RWPE2 (cell line): ENCODE measurements around the gene FAM53B.

Source experiments
- ATAC-seq: fragments of 200-7000 bp; cut with Tn5 transposase; 3 replicates; pipeline ENCODE4 v1.9.1; 2021; ENCODE audit warnings: low read depth
- DNase-seq: peaks from one replicate; pipeline ENCODE4 v3.0.0-alpha.2; 2020; ENCODE audit warnings: low spot score
- H3K27ac ChIP-seq: fragments of 450-650 bp; 2 replicates; pipeline ENCODE4 v1.5.1; 2017; ENCODE audit warnings: mild to moderate bottlenecking; ENCODE audit not compliant: poor library complexity, severe bottlenecking
- H3K27me3 ChIP-seq: fragments of 250-450 bp; sonication (Bioruptor Pico); 2 replicates; pipeline ENCODE4 v1.5.1; 2021; ENCODE audit warnings: mild to moderate bottlenecking, moderate library complexity; ENCODE audit not compliant: insufficient read depth, poor library complexity, severe bottlenecking
- H3K36me3 ChIP-seq: fragments of 250-450 bp; sonication (Bioruptor Pico); 2 replicates; pipeline ENCODE4 v1.5.1; 2020; ENCODE audit warnings: low read depth, mild to moderate bottlenecking, moderate library complexity
- H3K4me1 ChIP-seq: fragments of 250-450 bp; sonication (Bioruptor Pico); 2 replicates; pipeline ENCODE4 v1.5.1; 2021; ENCODE audit warnings: mild to moderate bottlenecking, moderate library complexity; ENCODE audit not compliant: insufficient read depth, poor library complexity, severe bottlenecking
- H3K4me3 ChIP-seq: fragments of 250-450 bp; sonication (Bioruptor Pico); 2 replicates; pipeline ENCODE4 v1.5.1; 2021; ENCODE audit warnings: mild to moderate bottlenecking, moderate library complexity; ENCODE audit not compliant: severe bottlenecking
- H3K9me3 ChIP-seq: fragments of 250-450 bp; sonication (Bioruptor Pico); 2 replicates; pipeline ENCODE4 v1.5.1; 2021; ENCODE audit warnings: mild to moderate bottlenecking, moderate library complexity; ENCODE audit not compliant: severe bottlenecking
- CTCF ChIP-seq: fragments of 450-650 bp; IDR thresholded peaks from one replicate; pipeline ENCODE4 v1.5.1; 2017; ENCODE audit warnings: mild to moderate bottlenecking, moderate library complexity; ENCODE audit not compliant: poor library complexity, severe bottlenecking

FAM53B gene

DNA sequence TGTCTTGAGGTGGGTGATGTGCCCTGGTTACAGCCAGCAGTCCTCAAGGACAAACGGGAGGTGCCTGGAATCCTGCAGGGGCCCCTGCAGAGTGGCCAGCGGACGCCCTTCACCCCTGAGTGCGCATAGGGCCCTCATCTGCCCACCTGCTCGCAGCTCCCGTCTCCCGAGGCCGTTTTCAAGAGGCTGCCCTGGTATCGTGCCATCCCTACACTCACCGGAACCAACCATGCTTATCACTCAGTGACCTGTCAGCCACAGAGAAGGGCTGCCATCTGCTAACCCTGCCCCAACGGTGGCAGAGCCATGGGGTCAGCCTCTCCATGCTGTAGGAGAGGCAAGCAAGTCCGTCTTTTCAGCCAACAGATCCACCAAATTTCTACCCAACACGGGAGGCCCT lies 122.0 kb downstream of the FAM53B start:
- ATAC-seq, result no peak
- Histone ChIP-seq H3K36me3 (no peaks in the 10 kb centered on the region), H3K9me3 (no peaks in the 10 kb centered on the region), H3K4me1 (peaks cover 23% of the 10 kb centered on the region), H3K4me3 (no peak overlapping the region), H3K27me3 (no peaks in the 10 kb centered on the region), H3K27ac (no peak overlapping the region)
- no peak for DNase-seq
- no peak for TF ChIP-seq CTCF

DNA sequence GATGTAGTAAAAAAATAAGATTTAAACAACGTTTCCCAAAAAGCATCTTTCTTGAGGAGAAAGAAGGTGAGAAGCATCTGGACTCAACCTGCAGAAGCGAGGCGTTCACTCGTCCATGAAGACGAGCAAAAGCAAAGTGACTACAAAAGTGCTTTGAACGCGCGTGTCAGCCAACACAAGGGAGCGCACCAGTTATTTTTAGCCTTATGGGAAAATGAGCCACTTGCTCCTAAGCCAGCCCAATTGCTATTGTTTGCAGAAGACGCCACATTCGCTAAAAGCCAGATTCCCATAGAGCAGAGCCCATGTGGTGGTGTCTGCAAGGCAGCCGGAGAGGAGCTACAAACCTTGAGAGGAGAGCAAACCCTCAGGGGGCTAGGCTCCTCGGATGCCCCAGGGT lies 122.5 kb downstream of the FAM53B start:
- no peaks in the 10 kb centered on the region for H3K36me3 ChIP-seq
- DNase-seq, result no peak
- H3K27me3 ChIP-seq, result no peaks in the 10 kb centered on the region
- H3K9me3 ChIP-seq, result no peaks in the 10 kb centered on the region
- H3K27ac ChIP-seq, result no peak overlapping the region
- peaks cover 18% of the 10 kb centered on the region for H3K4me1 ChIP-seq
- no peak for TF ChIP-seq CTCF
- no peak overlapping the region for H3K4me3 ChIP-seq
- no peak for ATAC-seq

- no peak for DNase-seq
- no peaks in the 10 kb centered on the region for H3K36me3 ChIP-seq
- no peak for ATAC-seq
- H3K4me1 ChIP-seq, result peaks cover 15% of the 10 kb centered on the region
- no peak overlapping the region for H3K4me3 ChIP-seq
- peak overlapping the region; percentile 48 for H3K27ac ChIP-seq
- H3K9me3 ChIP-seq, result no peaks in the 10 kb centered on the region
- no peak for TF ChIP-seq CTCF
- no peaks in the 10 kb centered on the region for H3K27me3 ChIP-seq
Observed at GRCh38 chr10:124619802-124620490, 124.2 kb downstream of the FAM53B start.

DNA sequence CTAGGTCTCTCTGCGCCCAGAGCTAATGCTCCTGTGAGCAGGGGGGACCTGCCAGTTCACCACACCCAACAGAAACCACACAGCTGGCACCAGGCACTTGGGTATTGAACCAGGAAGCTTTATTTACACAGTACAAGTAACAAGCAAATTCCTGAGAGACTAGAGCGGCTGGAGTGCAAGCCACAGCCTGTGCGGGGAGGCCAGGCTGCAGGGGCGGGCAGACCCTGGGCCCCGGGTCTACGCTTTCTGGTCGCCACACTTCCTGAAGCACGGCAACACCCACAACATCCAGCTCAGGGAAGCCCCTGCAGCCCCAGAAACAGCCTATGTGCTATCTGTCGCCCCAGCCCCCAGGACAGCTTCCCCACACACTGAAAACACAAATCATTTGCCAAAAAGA lies 125.0 kb downstream of the FAM53B start:
- H3K27ac ChIP-seq, result peak overlapping the region; percentile 48
- no peak for TF ChIP-seq CTCF
- H3K4me1 ChIP-seq, result peaks cover 15% of the 10 kb centered on the region
- no peaks in the 10 kb centered on the region for H3K9me3 ChIP-seq
- H3K4me3 ChIP-seq, result no peak overlapping the region
- DNase-seq (no peak), ATAC-seq (peak; percentile 87)
- no peaks in the 10 kb centered on the region for H3K27me3 ChIP-seq
- no peaks in the 10 kb centered on the region for H3K36me3 ChIP-seq

DNA sequence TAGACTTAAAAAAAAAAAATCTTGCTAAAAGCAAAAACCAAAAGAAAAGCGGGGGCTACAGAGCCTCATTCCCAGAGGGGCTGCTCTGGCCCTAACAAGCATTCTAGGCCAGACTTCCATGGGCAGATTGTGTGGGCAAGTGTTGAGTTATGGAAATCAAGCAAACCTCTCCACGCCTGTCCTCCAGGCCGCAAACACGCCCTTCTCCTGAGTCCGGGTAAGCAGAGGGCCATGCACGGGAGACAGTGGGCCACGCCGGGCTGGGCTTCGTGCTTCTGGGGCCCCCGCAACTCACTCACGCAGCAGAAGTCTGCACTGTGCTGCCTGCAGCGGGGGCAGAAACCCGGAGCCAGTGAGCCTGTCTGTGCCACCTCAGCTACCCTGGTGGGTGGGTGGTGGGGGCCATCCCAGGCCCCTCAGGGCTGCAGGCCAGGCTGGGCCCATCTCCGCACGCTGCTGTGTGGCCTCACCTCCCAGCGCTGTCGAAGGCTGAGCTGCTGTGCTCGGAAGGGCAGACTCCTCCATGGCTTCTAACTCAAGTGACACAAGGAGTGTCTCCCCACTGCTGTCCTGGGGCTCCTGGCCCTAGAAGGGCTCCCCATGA lies 125.6 kb downstream of the FAM53B start:
- Histone ChIP-seq H3K4me3 (no peak overlapping the region), H3K27me3 (no peaks in the 10 kb centered on the region), H3K4me1 (peaks cover 15% of the 10 kb centered on the region), H3K27ac (peak overlapping the region; percentile 48), H3K9me3 (no peaks in the 10 kb centered on the region), H3K36me3 (no peaks in the 10 kb centered on the region)
- no peak for TF ChIP-seq CTCF
- DNase-seq, result no peak
- peak; percentile 4; the same call in 1 of the 3 replicates for ATAC-seq
